Endothelial cell of umbilical vein (primary cell): ENCODE results near the gene KCNJ18.
"Not testable (repeated sequence)": the region's sequence is repeated elsewhere in the genome, so short reads cannot be mapped to it uniquely, and the experiment has no call there.

Experiments
- EZH2 ChIP-seq: IDR thresholded peaks from 2 replicates; pipeline ENCODE4 v1.6.1; 2012; ENCODE audit warnings: borderline replicate concordance, low read depth, mild to moderate bottlenecking, moderate library complexity, low read length, inconsistent platforms; ENCODE audit not compliant: severe bottlenecking
- JUN ChIP-seq: IDR thresholded peaks from 2 replicates; pipeline ENCODE4 v1.6.1; 2011; ENCODE audit warnings: borderline replicate concordance, low read depth; ENCODE audit not compliant: insufficient read length, insufficient read depth
- MYC ChIP-seq: IDR thresholded peaks from one replicate; pipeline ENCODE4 v1.6.1; 2011; ENCODE audit warnings: mild to moderate bottlenecking, low read depth, low read length
- POLR2A ChIP-seq: IDR thresholded peaks from 2 replicates; pipeline ENCODE4 v1.6.1; 2012; ENCODE audit warnings: low read depth, mild to moderate bottlenecking, control low read depth, low read length
- POLR2AphosphoS5 ChIP-seq: IDR thresholded peaks from 2 replicates; pipeline ENCODE4 v1.6.1; 2012; ENCODE audit warnings: low read depth, mild to moderate bottlenecking, control low read depth, low read length, moderate library complexity; ENCODE audit not compliant: insufficient read depth
- TF ChIP-seq, protein P1 (sequence below), 2 donors: IDR thresholded peaks; 1 replicate in 1 of 2; 2 replicates in 1 of 2; pipeline ENCODE4 v1.5.1; 2011; ENCODE audit warnings: low read length in 2 of 2, mild to moderate bottlenecking in 2 of 2, moderate library complexity in 2 of 2, control low read depth in 1 of 2, inconsistent platforms in 1 of 2, low read depth in 1 of 2; ENCODE audit not compliant: insufficient read depth in 1 of 2; ENCODE audit errors: extremely low read depth in 1 of 2

DNA sequence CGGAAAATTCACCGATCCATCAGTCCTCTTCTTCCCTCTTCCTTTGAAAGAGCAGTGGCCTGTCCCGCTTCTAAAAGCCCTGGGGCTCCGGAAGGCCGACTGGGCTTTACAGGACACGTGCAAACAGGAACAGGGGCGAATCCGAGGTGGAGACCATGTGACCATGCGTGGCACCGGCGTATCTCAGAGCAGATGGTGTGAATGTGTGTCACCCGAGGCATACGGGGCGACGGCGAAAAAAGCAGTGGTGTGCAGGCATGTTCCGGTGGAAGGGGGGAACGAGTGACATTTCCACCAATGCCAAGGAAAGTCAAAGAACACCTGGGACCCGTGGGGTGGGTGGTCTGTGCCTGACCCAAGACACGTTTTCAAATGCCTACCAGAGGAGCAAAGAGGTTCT, 10.7 kb upstream of the KCNJ18 start:
- TF ChIP-seq, protein P1, sequence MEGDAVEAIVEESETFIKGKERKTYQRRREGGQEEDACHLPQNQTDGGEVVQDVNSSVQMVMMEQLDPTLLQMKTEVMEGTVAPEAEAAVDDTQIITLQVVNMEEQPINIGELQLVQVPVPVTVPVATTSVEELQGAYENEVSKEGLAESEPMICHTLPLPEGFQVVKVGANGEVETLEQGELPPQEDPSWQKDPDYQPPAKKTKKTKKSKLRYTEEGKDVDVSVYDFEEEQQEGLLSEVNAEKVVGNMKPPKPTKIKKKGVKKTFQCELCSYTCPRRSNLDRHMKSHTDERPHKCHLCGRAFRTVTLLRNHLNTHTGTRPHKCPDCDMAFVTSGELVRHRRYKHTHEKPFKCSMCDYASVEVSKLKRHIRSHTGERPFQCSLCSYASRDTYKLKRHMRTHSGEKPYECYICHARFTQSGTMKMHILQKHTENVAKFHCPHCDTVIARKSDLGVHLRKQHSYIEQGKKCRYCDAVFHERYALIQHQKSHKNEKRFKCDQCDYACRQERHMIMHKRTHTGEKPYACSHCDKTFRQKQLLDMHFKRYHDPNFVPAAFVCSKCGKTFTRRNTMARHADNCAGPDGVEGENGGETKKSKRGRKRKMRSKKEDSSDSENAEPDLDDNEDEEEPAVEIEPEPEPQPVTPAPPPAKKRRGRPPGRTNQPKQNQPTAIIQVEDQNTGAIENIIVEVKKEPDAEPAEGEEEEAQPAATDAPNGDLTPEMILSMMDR (IDR thresholded peaks at IDR 0.05; ENCODE audit: extremely low read depth in 1 of 2, insufficient read depth in 1 of 2, low read depth in 1 of 2, low read length in 2 of 2) = not testable (repeated sequence)
- TF ChIP-seq POLR2A, MYC, POLR2AphosphoS5, EZH2, JUN: not testable (repeated sequence)
